Liver (tissue), 9 donors: ENCODE measurements around the gene TBC1D8B. TPM values are rescaled to one million over a fixed set of nuclear protein-coding genes. Genes with fewer than 3 reads are reported as not detected.

Source experiments
- DNase-seq: peaks from one replicate; pipeline ENCODE4 v3.0.0-alpha.2; 2017; ENCODE audit warnings: low spot score
- H3K27ac ChIP-seq, 2 donors: one replicate each; pipeline ENCODE4 v1.7.0; 2013; ENCODE audit warnings: inconsistent platforms in 2 of 2, low read length in 2 of 2, control low read depth in 1 of 2, low read depth in 1 of 2, mild to moderate bottlenecking in 1 of 2
- H3K27me3 ChIP-seq, 4 donors: one replicate each; pipeline versions ENCODE4 v1.6.1 to v1.7.0; 2013; ENCODE audit warnings: low read length in 3 of 4, inconsistent platforms in 1 of 4, mild to moderate bottlenecking in 1 of 4, moderate library complexity in 1 of 4; ENCODE audit not compliant: control insufficient read depth in 4 of 4, insufficient read depth in 4 of 4
- H3K36me3 ChIP-seq, 4 donors: one replicate each; pipeline versions ENCODE4 v1.6.1 to v1.7.0; 2013; ENCODE audit warnings: low read length in 3 of 4, mild to moderate bottlenecking in 3 of 4, low read depth in 1 of 4, moderate library complexity in 1 of 4; ENCODE audit not compliant: control insufficient read depth in 4 of 4, insufficient read depth in 3 of 4
- H3K4me1 ChIP-seq, 4 donors: one replicate each; pipeline versions ENCODE4 v1.6.1 to v1.7.0; 2013; ENCODE audit warnings: low read length in 3 of 4, mild to moderate bottlenecking in 3 of 4, moderate library complexity in 1 of 4; ENCODE audit not compliant: control insufficient read depth in 4 of 4, insufficient read depth in 4 of 4
- H3K4me3 ChIP-seq, 3 donors: one replicate each; pipeline versions ENCODE4 v1.6.1 to v1.7.0; 2013; ENCODE audit warnings: low read length in 3 of 3, control low read depth in 1 of 3, low read depth in 1 of 3, mild to moderate bottlenecking in 1 of 3
- H3K9ac ChIP-seq, 2 donors: one replicate each; pipeline ENCODE4 v1.7.0; 2013; ENCODE audit warnings: low read length in 2 of 2, mild to moderate bottlenecking in 2 of 2, moderate library complexity in 2 of 2, control low read depth in 1 of 2, low read depth in 1 of 2
- H3K9me3 ChIP-seq, 4 donors: one replicate each; pipeline versions ENCODE4 v1.6.1 to v1.7.0; 2013; ENCODE audit warnings: low read length in 3 of 4; ENCODE audit not compliant: control insufficient read depth in 4 of 4
- ATF3 ChIP-seq: IDR thresholded peaks from 2 replicates; pipeline ENCODE4 v1.6.1; 2016; ENCODE audit warnings: antibody characterized with exemption
- CTCF ChIP-seq: fragments of 150-350 bp; IDR thresholded peaks from 2 replicates; pipeline ENCODE4 v1.5.1; 2017; ENCODE audit warnings: improper control_type of control experiment, low read depth, low read length; ENCODE audit not compliant: missing input control
- FOXA1 ChIP-seq: IDR thresholded peaks from 2 replicates; pipeline ENCODE4 v1.6.1; 2016; ENCODE audit warnings: antibody characterized with exemption
- GABPA ChIP-seq, 2 donors: IDR thresholded peaks in 1 of 2; conservative IDR thresholded peaks in 1 of 2; 2 replicates each; pipeline ENCODE4 v1.6.1; 2016; ENCODE audit warnings: antibody characterized with exemption in 2 of 2, mild to moderate bottlenecking in 1 of 2, moderate library complexity in 1 of 2
- HNF4A ChIP-seq, 2 donors: conservative IDR thresholded peaks; 2 replicates each; pipeline ENCODE4 v1.6.1; 2016; ENCODE audit warnings: antibody characterized with exemption in 2 of 2, mild to moderate bottlenecking in 2 of 2
- HNF4G ChIP-seq: IDR thresholded peaks from 2 replicates; pipeline ENCODE4 v1.6.1; 2016; ENCODE audit warnings: antibody characterized with exemption
- JUND ChIP-seq, 2 donors: IDR thresholded peaks; 2 replicates each; pipeline ENCODE4 v1.6.1; 2016; ENCODE audit warnings: antibody characterized with exemption in 2 of 2
- MAX ChIP-seq: IDR thresholded peaks from 2 replicates; pipeline ENCODE4 v1.6.1; 2016; ENCODE audit warnings: antibody characterized with exemption
- NR2F2 ChIP-seq: IDR thresholded peaks from 2 replicates; pipeline ENCODE4 v1.6.1; 2016; ENCODE audit warnings: antibody characterized with exemption
- REST ChIP-seq: IDR thresholded peaks from 2 replicates; pipeline ENCODE4 v1.6.1; 2016; ENCODE audit warnings: antibody characterized with exemption, mild to moderate bottlenecking
- RXRA ChIP-seq, 2 donors: IDR thresholded peaks; 2 replicates each; pipeline ENCODE4 v1.6.1; 2017 to 2018; ENCODE audit warnings: antibody characterized with exemption in 2 of 2, mild to moderate bottlenecking in 1 of 2
- SP1 ChIP-seq: IDR thresholded peaks from 2 replicates; pipeline ENCODE4 v1.6.1; 2018; ENCODE audit warnings: antibody characterized with exemption, mild to moderate bottlenecking
- TAF1 ChIP-seq: conservative IDR thresholded peaks from 2 replicates; pipeline ENCODE4 v1.6.1; 2016; ENCODE audit warnings: antibody characterized with exemption, mild to moderate bottlenecking
- YY1 ChIP-seq: IDR thresholded peaks from 2 replicates; pipeline ENCODE4 v1.6.1; 2016; ENCODE audit warnings: antibody characterized with exemption, mild to moderate bottlenecking
- ZBTB33 ChIP-seq: IDR thresholded peaks from 2 replicates; pipeline ENCODE4 v1.6.1; 2016; ENCODE audit warnings: antibody characterized with exemption
- WGBS: extraction: QIAGEN DNeasy Blood & Tissue Kit; methylation state at CpG from one replicate; pipeline ENCODE4 v1.1.7; 2013; 5-methylcytosine and 5-hydroxymethylcytosine counted together
- polyA plus RNA-seq, 2 donors: library from polyadenylated mRNA; stranded (reverse) in 1 of 2; unstranded in 1 of 2; fragments of 200-250 nt in 1 of 2; fragments of >200 nt in 1 of 2; fragmentation: Nextera tagmentation in 1 of 2; extraction: Ambion mirVana in 1 of 2; gene quantifications; one replicate each; pipeline versions ENCODE4 v1.2.1 to v1.2.3, GENCODE V29; 2013 to 2015
- total RNA-seq, 2 donors: library from RNA; depleted of rRNA; stranded (reverse); fragments of >200 nt; gene quantifications; one replicate each; pipeline ENCODE4 v1.2.3, GENCODE V29; 2014
- donor health status: healthy.
- donor health status: healthy.
- donor health status: healthy.
- donor health status: healthy.
- donor health status: healthy.

Gene TBC1D8B
- total and polyA plus RNA-seq, 4 donors: 3.7 to 12.1 (median 4.7) TPM

GRCh38 chrX:106901781-106902219, 99.3 kb downstream of the TBC1D8B start (continued):
- TF ChIP-seq YY1 (no peak), JUND (IDR thresholded peaks at IDR 0.05) (peak; percentile 49 to 71)

GRCh38 chrX:106902684-106903083, 100.2 kb downstream of the TBC1D8B start:
- Histone ChIP-seq H3K9me3 (no peaks in the 10 kb centered on the region), H3K4me1 (peaks cover 3 to 49% (median 33%) of the 10 kb centered on the region in 4 donors), H3K27ac (peak overlapping the region; percentile 85 to 95), H3K9ac (no peak overlapping the region), H3K27me3 (no peaks in the 10 kb centered on the region), H3K4me3 (peak overlapping the region in 1 of 3 donors; percentile 15), H3K36me3 (no peaks in the 10 kb centered on the region)
- TF ChIP-seq CTCF (no peak), YY1 (peak; percentile 28), ZBTB33 (no peak), REST (no peak), MAX (peak; percentile 14), JUND (IDR thresholded peaks at IDR 0.05) (no peak), HNF4G (peak; percentile 67), RXRA (IDR thresholded peaks at IDR 0.05) (peak; percentile 54 to 81), FOXA1 (no peak), SP1 (peak; percentile 72), TAF1 (no peak), GABPA (IDR thresholded peaks at IDR 0.05 in 1 of 2, conservative IDR thresholded peaks at IDR 0.05 in 1 of 2) (no peak), ATF3 (no peak), HNF4A (conservative IDR thresholded peaks at IDR 0.05) (peak; percentile 67 to 75), NR2F2 (no peak)
- 50% methylated on average over 2 of the region's 2 CpGs for WGBS
- no peak for DNase-seq
